Measurements from ENCODE around the gene DTX4. TPM values are rescaled to one million over a fixed set of nuclear protein-coding genes. Genes with fewer than 3 reads are reported as not detected.

DTX4 gene
- total and polyA plus RNA-seq, 8 donors: 5.4 to 58.0 (median 18.3) TPM

GRCh38 chr11:59243633-59244032 lies 71.7 kb downstream of the DTX4 start:
- intact Hi-C loops (cut with DNase I; ENCODE audit: low total_unique reads): no loop called here
- Histone ChIP-seq H3K27me3 (peaks cover 0 to 4% (median 0%) of the 10 kb centered on the region in 3 donors), H3K27ac (no peak overlapping the region), H3K36me3 (no peaks in the 10 kb centered on the region), H3K4me3 (no peak overlapping the region), H3K9me3 (peaks cover 0 to 6% (median 0%) of the 10 kb centered on the region in 4 donors), H3K4me1 (peaks cover 0 to 20% (median 3%) of the 10 kb centered on the region in 4 donors)
- DNase-seq: no peak
- no peak for TF ChIP-seq POLR2AphosphoS5 (IDR thresholded peaks at IDR 0.05)
- no peak for TF ChIP-seq CTCF (IDR thresholded peaks at IDR 0.05)
- no peak for TF ChIP-seq POLR2A (IDR thresholded peaks at IDR 0.05)
- no peak for TF ChIP-seq EP300 (IDR thresholded peaks at IDR 0.05)
- WGBS, 5 donors: 66 to 78% (median 68%) methylated on average over 1 of the region's 1 CpG

- TF ChIP-seq POLR2AphosphoS5 (IDR thresholded peaks at IDR 0.05) (no peak), EP300 (IDR thresholded peaks at IDR 0.05) (no peak), CTCF (IDR thresholded peaks at IDR 0.05) (no peak), POLR2A (IDR thresholded peaks at IDR 0.05) (no peak)
- intact Hi-C loops (cut with DNase I; ENCODE audit: low total_unique reads): no loop called here
- 19 to 33% (median 29%) methylated on average over 2 of the region's 2 CpGs for WGBS, 5 donors
These were observed 75.7 kb downstream of the DTX4 start for GRCh38 chr11:59247531-59248227.

GRCh38 chr11:59249535-59249934 lies 77.6 kb downstream of the DTX4 start:
- Histone ChIP-seq H3K27me3 (peaks cover 0 to 4% (median 0%) of the 10 kb centered on the region in 3 donors), H3K4me3 (no peak overlapping the region), H3K36me3 (no peaks in the 10 kb centered on the region), H3K4me1 (peaks cover 0 to 20% (median 3%) of the 10 kb centered on the region in 4 donors), H3K9me3 (no peaks in the 10 kb centered on the region), H3K27ac (no peak overlapping the region)
- TF ChIP-seq POLR2A (IDR thresholded peaks at IDR 0.05) (no peak), EP300 (IDR thresholded peaks at IDR 0.05) (no peak)
- WGBS, 5 donors: 90 to 97% (median 93%) methylated on average over 7 of the region's 7 CpGs
- intact Hi-C loops (cut with DNase I; ENCODE audit: low total_unique reads): no loop called here
- no peak for DNase-seq

More at GRCh38 chr11:59247531-59248227, 75.7 kb downstream of the DTX4 start:
- Histone ChIP-seq H3K27ac (no peak overlapping the region), H3K9me3 (no peaks in the 10 kb centered on the region), H3K36me3 (no peaks in the 10 kb centered on the region), H3K4me1 (peaks cover 0 to 20% (median 3%) of the 10 kb centered on the region in 4 donors), H3K4me3 (no peak overlapping the region), H3K27me3 (peaks cover 0 to 4% (median 0%) of the 10 kb centered on the region in 3 donors)
- peak in 1 of 2 donors; percentile 33 for DNase-seq

GRCh38 chr11:59253001-59253400 lies 81.1 kb downstream of the DTX4 start:
- no peaks in the 10 kb centered on the region for H3K27me3 ChIP-seq
- H3K36me3 ChIP-seq: no peaks in the 10 kb centered on the region
- H3K27ac ChIP-seq: no peak overlapping the region
- DNase-seq: no peak
- intact Hi-C loops (cut with DNase I; ENCODE audit: low total_unique reads): no loop called here
- H3K4me1 ChIP-seq: peaks cover 0 to 4% (median 0%) of the 10 kb centered on the region in 4 donors
- 89 to 97% (median 96%) methylated on average over 2 of the region's 2 CpGs for WGBS, 5 donors
- TF ChIP-seq POLR2A (IDR thresholded peaks at IDR 0.05) (no peak), CTCF (IDR thresholded peaks at IDR 0.05) (no peak), POLR2AphosphoS5 (IDR thresholded peaks at IDR 0.05) (no peak), EP300 (IDR thresholded peaks at IDR 0.05) (no peak)
- H3K4me3 ChIP-seq: no peak overlapping the region
- no peaks in the 10 kb centered on the region for H3K9me3 ChIP-seq

- Histone ChIP-seq H3K9me3 (no peaks in the 10 kb centered on the region), H3K27me3 (no peaks in the 10 kb centered on the region), H3K4me1 (no peaks in the 10 kb centered on the region), H3K36me3 (no peaks in the 10 kb centered on the region), H3K27ac (no peak overlapping the region), H3K4me3 (no peak overlapping the region)
- intact Hi-C loops (cut with DNase I; ENCODE audit: low total_unique reads): no loop called here
- no peak for DNase-seq
- TF ChIP-seq POLR2A (IDR thresholded peaks at IDR 0.05) (no peak), POLR2AphosphoS5 (IDR thresholded peaks at IDR 0.05) (no peak), EP300 (IDR thresholded peaks at IDR 0.05) (no peak), CTCF (IDR thresholded peaks at IDR 0.05) (no peak)
These were observed 82.4 kb downstream of the DTX4 start for GRCh38 chr11:59254286-59254685.
